Kidney (tissue), 14 donors: Measurements from ENCODE around the gene RBX1. TPM values are rescaled to one million over a fixed set of nuclear protein-coding genes. Genes with fewer than 3 reads are reported as not detected.

ENCODE experiments used
- DNase-seq, 5 donors: peaks; one replicate each; pipeline ENCODE4 v3.0.0-alpha.2; 2013 to 2020
- FAIRE-seq: peaks from 2 replicates; lab custom pipeline; 2012; peaks lifted over from hg19 to GRCh38; lab: Jason Lieb, UNC
- H3K27ac ChIP-seq, 2 donors: one replicate each; pipeline ENCODE4 v1.7.0; 2013; ENCODE audit warnings: low read depth in 2 of 2, low read length in 2 of 2, inconsistent platforms in 1 of 2
- H3K27me3 ChIP-seq: one replicate; pipeline ENCODE4 v1.7.1; 2013; ENCODE audit warnings: low read length, inconsistent platforms; ENCODE audit not compliant: control insufficient read depth, insufficient read depth
- H3K36me3 ChIP-seq, 3 donors: one replicate each; pipeline versions ENCODE4 v1.7.0 to v1.7.1; 2013; ENCODE audit warnings: low read length in 3 of 3, control low read depth in 1 of 3, inconsistent platforms in 1 of 3; ENCODE audit not compliant: insufficient read depth in 3 of 3, control insufficient read depth in 2 of 3
- H3K4me1 ChIP-seq, 3 donors: one replicate each; pipeline versions ENCODE4 v1.7.0 to v1.7.1; 2013; ENCODE audit warnings: low read length in 3 of 3, inconsistent platforms in 1 of 3, low read depth in 1 of 3; ENCODE audit not compliant: control insufficient read depth in 2 of 3, insufficient read depth in 2 of 3
- H3K4me3 ChIP-seq, 3 donors: one replicate each; pipeline versions ENCODE4 v1.7.0 to v1.8.1; 2013; ENCODE audit warnings: low read length in 3 of 3, control low read depth in 1 of 3, inconsistent platforms in 1 of 3
- H3K9ac ChIP-seq, 3 donors: one replicate each; pipeline versions ENCODE4 v1.7.0 to v1.7.1; 2013; ENCODE audit warnings: low read length in 3 of 3, control low read depth in 1 of 3, inconsistent platforms in 1 of 3
- H3K9me3 ChIP-seq, 3 donors: one replicate each; pipeline versions ENCODE4 v1.7.0 to v1.7.1; 2013; ENCODE audit warnings: low read length in 3 of 3, control low read depth in 1 of 3, inconsistent platforms in 1 of 3; ENCODE audit not compliant: control insufficient read depth in 2 of 3, insufficient read depth in 1 of 3
- intact Hi-C: fragments of 100-400 bp; cut with DNase I; formaldehyde crosslinking; loops from one replicate; pipeline ENCODE4 v1.11.1; 2022
- polyA plus RNA-seq: library from polyadenylated mRNA; stranded (reverse); fragments of 350-450 nt; fragmentation: Illumina TruSeq; extraction: RNeasy Lipid Tissue Mini Kit (QIAGEN cat#74804); gene quantifications from one replicate; pipeline ENCODE4 v1.2.3, GENCODE V29; 2014; ENCODE audit warnings: low read depth, low replicate concordance; ENCODE audit not compliant: insufficient read depth
- total RNA-seq: library from RNA; stranded (reverse); fragmentation: NEBNext Ultra II Directional; extraction: Animal tissue kit (Norgen Biotek cat#: 25700); gene quantifications from one replicate; pipeline ENCODE4 v1.2.1, GENCODE V29; 2021
- TF ChIP-seq, protein P1 (sequence below): IDR thresholded peaks from 3 replicates; pipeline ENCODE4 v1.5.1; 2012; ENCODE audit warnings: mild to moderate bottlenecking, moderate library complexity, borderline replicate concordance; ENCODE audit not compliant: insufficient read depth; ENCODE audit errors: extremely low read depth
- donor health status: control.
- donor health status: control.
- donor health status: control.
- donor health status: control.
- donor health status: control.
- donor health status: DM: yes; HTN: yes; CAD: no.
- donor health status: Normal renal cell carcinoma (clear cell type).

RBX1 gene
- total and polyA plus RNA-seq, 2 donors from 2014 or later: 56.2 to 92.2 TPM

GRCh38 chr22:40965936-40966725 is 15.0 kb downstream of the RBX1 start:
- peaks cover 8 to 40% (median 10%) of the 10 kb centered on the region in 3 donors for H3K36me3 ChIP-seq
- no peak overlapping the region for H3K9ac ChIP-seq
- H3K27ac ChIP-seq: no peak overlapping the region
- FAIRE-seq (no peak), DNase-seq (no peak)
- intact Hi-C loops: no loop called here
- H3K4me3 ChIP-seq: no peak overlapping the region
- TF ChIP-seq, protein P1, sequence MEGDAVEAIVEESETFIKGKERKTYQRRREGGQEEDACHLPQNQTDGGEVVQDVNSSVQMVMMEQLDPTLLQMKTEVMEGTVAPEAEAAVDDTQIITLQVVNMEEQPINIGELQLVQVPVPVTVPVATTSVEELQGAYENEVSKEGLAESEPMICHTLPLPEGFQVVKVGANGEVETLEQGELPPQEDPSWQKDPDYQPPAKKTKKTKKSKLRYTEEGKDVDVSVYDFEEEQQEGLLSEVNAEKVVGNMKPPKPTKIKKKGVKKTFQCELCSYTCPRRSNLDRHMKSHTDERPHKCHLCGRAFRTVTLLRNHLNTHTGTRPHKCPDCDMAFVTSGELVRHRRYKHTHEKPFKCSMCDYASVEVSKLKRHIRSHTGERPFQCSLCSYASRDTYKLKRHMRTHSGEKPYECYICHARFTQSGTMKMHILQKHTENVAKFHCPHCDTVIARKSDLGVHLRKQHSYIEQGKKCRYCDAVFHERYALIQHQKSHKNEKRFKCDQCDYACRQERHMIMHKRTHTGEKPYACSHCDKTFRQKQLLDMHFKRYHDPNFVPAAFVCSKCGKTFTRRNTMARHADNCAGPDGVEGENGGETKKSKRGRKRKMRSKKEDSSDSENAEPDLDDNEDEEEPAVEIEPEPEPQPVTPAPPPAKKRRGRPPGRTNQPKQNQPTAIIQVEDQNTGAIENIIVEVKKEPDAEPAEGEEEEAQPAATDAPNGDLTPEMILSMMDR: no peak
- H3K4me1 ChIP-seq: no peaks in the 10 kb centered on the region
- no peaks in the 10 kb centered on the region for H3K27me3 ChIP-seq
- H3K9me3 ChIP-seq: no peaks in the 10 kb centered on the region

GRCh38 chr22:40966726-40967085 is 15.5 kb downstream of the RBX1 start:
- no peak overlapping the region for H3K27ac ChIP-seq
- no peaks in the 10 kb centered on the region for H3K9me3 ChIP-seq
- H3K36me3 ChIP-seq: peaks cover 8 to 38% (median 10%) of the 10 kb centered on the region in 3 donors
- H3K27me3 ChIP-seq: no peaks in the 10 kb centered on the region
- no peak overlapping the region for H3K4me3 ChIP-seq
- no peak overlapping the region for H3K9ac ChIP-seq
- FAIRE-seq (no peak), DNase-seq (no peak)
- TF ChIP-seq, protein P1: no peak
- intact Hi-C loops: no loop called here
- no peaks in the 10 kb centered on the region for H3K4me1 ChIP-seq

DNA sequence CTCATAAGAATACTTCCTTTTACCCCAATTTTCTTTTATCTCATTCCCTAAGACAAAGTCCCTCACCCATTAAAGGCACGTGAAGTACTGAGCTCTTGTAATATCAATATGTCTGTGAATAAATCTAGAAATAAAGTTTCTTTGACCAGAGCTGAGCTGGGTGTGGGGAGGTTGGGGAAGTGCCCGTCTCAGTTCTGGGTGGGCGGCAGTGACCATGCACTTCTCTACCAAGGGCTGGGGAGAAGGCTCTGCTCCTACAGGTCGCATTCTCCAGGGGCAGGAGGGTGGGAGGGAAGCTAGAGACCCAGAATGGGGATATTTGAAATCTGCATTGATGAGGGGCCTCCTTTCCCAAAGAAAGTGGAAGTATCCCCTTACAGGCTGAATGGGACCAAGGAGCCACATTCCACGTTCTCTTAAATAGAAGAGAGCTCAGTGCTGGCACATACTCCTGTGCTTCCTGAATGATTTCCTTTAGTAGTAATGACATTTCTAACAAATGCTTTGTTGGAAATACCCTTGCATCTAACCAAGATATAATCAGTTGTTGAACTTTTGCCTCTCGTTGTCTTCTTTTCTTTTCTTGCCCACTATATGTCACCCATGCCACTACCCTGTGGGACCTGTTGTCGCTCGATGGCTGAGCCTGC is 16.1 kb downstream of the RBX1 start:
- H3K27ac ChIP-seq: no peak overlapping the region
- no peaks in the 10 kb centered on the region for H3K27me3 ChIP-seq
- TF ChIP-seq, protein P1: no peak
- no peaks in the 10 kb centered on the region for H3K4me1 ChIP-seq
- FAIRE-seq (no peak), DNase-seq (no peak)
- H3K9ac ChIP-seq: no peak overlapping the region
- H3K36me3 ChIP-seq: peaks cover 8 to 42% (median 10%) of the 10 kb centered on the region in 3 donors
- H3K9me3 ChIP-seq: no peaks in the 10 kb centered on the region
- intact Hi-C loops: no loop called here
- H3K4me3 ChIP-seq: no peak overlapping the region
